PFSK-1 (cell line): ENCODE results near the gene GPBP1.

Experiments used
- FOXP2 ChIP-seq: optimal IDR thresholded peaks from 2 replicates; pipeline ENCODE3; 2011; ENCODE audit warnings: borderline replicate concordance, control low read depth, inconsistent platforms; ENCODE audit not compliant: insufficient read depth; ENCODE audit errors: extremely low read length, extremely low read depth
- POLR2AphosphoS5 ChIP-seq: IDR thresholded peaks from 2 replicates; pipeline ENCODE4 v1.6.1; 2012; ENCODE audit warnings: low read depth, mild to moderate bottlenecking, control low read depth, low read length, moderate library complexity
- SIN3A ChIP-seq: IDR thresholded peaks from 2 replicates; pipeline ENCODE4 v1.6.1; 2012; ENCODE audit warnings: mild to moderate bottlenecking, low read length, moderate library complexity, borderline replicate concordance; ENCODE audit not compliant: insufficient read depth
- TAF1 ChIP-seq: IDR thresholded peaks from 2 replicates; pipeline ENCODE4 v1.6.1; 2012; ENCODE audit warnings: low read length, control low read depth, borderline replicate concordance; ENCODE audit not compliant: insufficient read depth
- TF ChIP-seq, protein P1 (sequence below), 2 experiments: IDR thresholded peaks; 2 replicates each; pipeline versions ENCODE4 v1.6.1 to v1.8.0; 2011 to 2012; ENCODE audit warnings: low read depth in 2 of 2, low read length in 2 of 2, control low read depth in 1 of 2, inconsistent platforms in 1 of 2, mild to moderate bottlenecking in 1 of 2, moderate library complexity in 1 of 2; ENCODE audit not compliant: insufficient read depth in 1 of 2

The GPBP1 gene

GRCh38 chr5:57258052-57258451 lies 84.2 kb downstream of the GPBP1 start:
- TF ChIP-seq SIN3A (no peak), FOXP2 (no peak), TAF1 (no peak), POLR2AphosphoS5 (no peak)
- TF ChIP-seq, protein P1, sequence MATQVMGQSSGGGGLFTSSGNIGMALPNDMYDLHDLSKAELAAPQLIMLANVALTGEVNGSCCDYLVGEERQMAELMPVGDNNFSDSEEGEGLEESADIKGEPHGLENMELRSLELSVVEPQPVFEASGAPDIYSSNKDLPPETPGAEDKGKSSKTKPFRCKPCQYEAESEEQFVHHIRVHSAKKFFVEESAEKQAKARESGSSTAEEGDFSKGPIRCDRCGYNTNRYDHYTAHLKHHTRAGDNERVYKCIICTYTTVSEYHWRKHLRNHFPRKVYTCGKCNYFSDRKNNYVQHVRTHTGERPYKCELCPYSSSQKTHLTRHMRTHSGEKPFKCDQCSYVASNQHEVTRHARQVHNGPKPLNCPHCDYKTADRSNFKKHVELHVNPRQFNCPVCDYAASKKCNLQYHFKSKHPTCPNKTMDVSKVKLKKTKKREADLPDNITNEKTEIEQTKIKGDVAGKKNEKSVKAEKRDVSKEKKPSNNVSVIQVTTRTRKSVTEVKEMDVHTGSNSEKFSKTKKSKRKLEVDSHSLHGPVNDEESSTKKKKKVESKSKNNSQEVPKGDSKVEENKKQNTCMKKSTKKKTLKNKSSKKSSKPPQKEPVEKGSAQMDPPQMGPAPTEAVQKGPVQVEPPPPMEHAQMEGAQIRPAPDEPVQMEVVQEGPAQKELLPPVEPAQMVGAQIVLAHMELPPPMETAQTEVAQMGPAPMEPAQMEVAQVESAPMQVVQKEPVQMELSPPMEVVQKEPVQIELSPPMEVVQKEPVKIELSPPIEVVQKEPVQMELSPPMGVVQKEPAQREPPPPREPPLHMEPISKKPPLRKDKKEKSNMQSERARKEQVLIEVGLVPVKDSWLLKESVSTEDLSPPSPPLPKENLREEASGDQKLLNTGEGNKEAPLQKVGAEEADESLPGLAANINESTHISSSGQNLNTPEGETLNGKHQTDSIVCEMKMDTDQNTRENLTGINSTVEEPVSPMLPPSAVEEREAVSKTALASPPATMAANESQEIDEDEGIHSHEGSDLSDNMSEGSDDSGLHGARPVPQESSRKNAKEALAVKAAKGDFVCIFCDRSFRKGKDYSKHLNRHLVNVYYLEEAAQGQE (IDR thresholded peaks at IDR 0.05; ENCODE audit: insufficient read depth in 1 of 2, low read depth in 2 of 2, low read length in 2 of 2): no peak

- no peak for TF ChIP-seq FOXP2
- TF ChIP-seq POLR2AphosphoS5: no peak
- TF ChIP-seq TAF1: no peak
- no peak for TF ChIP-seq SIN3A
- TF ChIP-seq, protein P1 (IDR thresholded peaks at IDR 0.05; ENCODE audit: insufficient read depth in 1 of 2, low read depth in 2 of 2, low read length in 2 of 2): no peak
These were observed 85.1 kb downstream of the GPBP1 start for GRCh38 chr5:57258943-57259342.

GRCh38 chr5:57259704-57260103 lies 85.8 kb downstream of the GPBP1 start:
- TF ChIP-seq, protein P1 (IDR thresholded peaks at IDR 0.05; ENCODE audit: insufficient read depth in 1 of 2, low read depth in 2 of 2, low read length in 2 of 2): no peak

DNA sequence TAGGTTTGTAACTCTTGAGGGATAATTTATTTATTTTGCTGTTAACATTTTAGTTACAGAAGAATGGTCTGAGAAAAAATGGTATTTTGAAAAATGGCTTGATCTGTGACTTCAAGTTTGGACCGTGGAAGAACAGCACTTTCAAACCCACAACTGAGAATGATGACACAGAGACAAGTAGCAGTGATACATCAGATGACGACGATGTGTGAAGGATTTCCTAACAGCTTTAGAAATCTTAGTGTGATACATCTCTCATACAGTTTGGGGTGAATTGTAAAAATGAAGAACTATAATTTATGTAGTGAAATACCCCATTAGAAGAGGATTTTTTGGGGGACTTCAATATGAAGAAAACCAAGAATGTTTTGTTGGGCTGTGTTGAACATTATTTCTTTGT lies 88.7 kb downstream of the GPBP1 start:
- TF ChIP-seq FOXP2 (no peak), POLR2AphosphoS5 (no peak), SIN3A (no peak), TAF1 (no peak)
- TF ChIP-seq, protein P1 (IDR thresholded peaks at IDR 0.05; ENCODE audit: insufficient read depth in 1 of 2, low read depth in 2 of 2, low read length in 2 of 2): no peak

- TF ChIP-seq TAF1: no peak
- TF ChIP-seq FOXP2: no peak
- TF ChIP-seq, protein P1 (IDR thresholded peaks at IDR 0.05; ENCODE audit: insufficient read depth in 1 of 2, low read depth in 2 of 2, low read length in 2 of 2): no peak
These were observed 93.9 kb downstream of the GPBP1 start for GRCh38 chr5:57267805-57268204.
